Measurements from ENCODE around the gene EPB42.
"Not testable (repeated sequence)": the region's sequence is repeated elsewhere in the genome, so short reads cannot be mapped to it uniquely, and the experiment has no call there.

EPB42 gene

GRCh38 chr15:43177147-43177546, 43.7 kb downstream of the EPB42 start:
- H3K27ac Mint-ChIP-seq; H3K9me3 Mint-ChIP-seq; ATAC-seq (replicated peaks); H3K4me1 Mint-ChIP-seq (ENCODE audit: low read depth in 2 of 2); H3K4me3 Mint-ChIP-seq; DNase-seq; H3K27me3 Mint-ChIP-seq: not testable (repeated sequence)
- peaks cover 29% of the 10 kb centered on the region for H3K36me3 Mint-ChIP-seq (ENCODE audit: insufficient read depth)

DNA sequence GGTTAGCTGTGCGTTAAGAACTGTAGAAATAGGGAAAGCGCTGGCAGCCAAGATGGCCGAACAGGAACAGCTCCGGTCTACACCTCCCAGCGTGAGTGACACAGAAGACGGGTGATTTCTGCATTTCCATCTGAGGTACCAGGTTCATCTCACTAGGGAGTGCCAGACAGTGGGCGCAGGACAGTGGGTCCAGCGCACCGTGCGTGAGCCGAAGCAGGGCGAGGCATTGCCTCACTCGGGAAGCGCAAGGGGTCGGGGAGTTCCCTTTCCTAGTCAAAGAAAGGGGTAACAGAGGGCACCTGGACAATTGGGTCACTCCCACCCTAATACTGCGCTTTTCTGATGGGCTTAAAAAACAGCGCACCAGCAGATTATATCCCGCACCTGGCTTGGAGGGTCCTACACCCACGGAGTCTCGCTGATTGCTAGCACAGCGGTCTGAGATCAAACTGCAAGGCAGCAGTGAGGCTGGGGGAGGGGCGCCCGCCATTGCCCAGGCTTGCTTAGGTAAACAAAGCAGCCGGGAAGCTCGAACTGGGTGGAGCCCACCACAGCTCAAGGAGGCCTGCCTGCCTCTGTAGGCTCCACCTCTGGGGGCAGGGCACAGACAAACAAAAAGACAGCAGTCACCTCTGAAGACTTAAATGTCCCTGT, 45.0 kb downstream of the EPB42 start:
- peak overlapping the region in 1 of 2 donors; percentile 30 for H3K27ac Mint-ChIP-seq

DNA sequence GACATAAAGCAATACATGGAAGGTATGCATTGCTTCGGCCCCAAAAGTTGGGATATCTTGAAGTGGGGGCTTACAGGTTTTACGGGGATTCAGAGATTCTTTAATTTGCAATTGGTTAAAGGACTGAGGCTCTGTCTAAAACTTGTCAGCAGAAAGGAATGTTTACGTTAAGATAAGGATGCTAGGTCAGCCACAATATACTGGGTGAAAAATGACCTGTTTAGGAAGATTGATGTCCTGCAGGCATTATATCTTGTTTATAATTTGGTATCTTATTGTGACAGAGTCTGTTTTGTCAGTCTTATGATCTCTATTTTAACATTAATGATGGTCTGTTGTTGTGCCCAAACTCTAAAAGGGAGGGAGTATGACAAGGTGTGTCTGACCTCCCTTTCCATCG, 50.9 kb downstream of the EPB42 start:
- Mint-ChIP-seq H3K9me3 (no peaks in the 10 kb centered on the region), H3K27me3 (no peaks in the 10 kb centered on the region), H3K27ac (peak overlapping the region in 1 of 2 donors; percentile 12), H3K4me3 (no peak overlapping the region), H3K36me3 (ENCODE audit: insufficient read depth) (peaks cover 44% of the 10 kb centered on the region), H3K4me1 (ENCODE audit: low read depth in 2 of 2) (no peaks in the 10 kb centered on the region)
- ATAC-seq (replicated peaks) (no peak), DNase-seq (no peak)

More for the DNA sequence above, 45.0 kb downstream of the EPB42 start:
- not testable (repeated sequence) for DNase-seq; H3K27me3 Mint-ChIP-seq; H3K4me3 Mint-ChIP-seq; H3K4me1 Mint-ChIP-seq (ENCODE audit: low read depth in 2 of 2); ATAC-seq (replicated peaks); H3K9me3 Mint-ChIP-seq
- peaks cover 36% of the 10 kb centered on the region for H3K36me3 Mint-ChIP-seq (ENCODE audit: insufficient read depth)

GRCh38 chr15:43168192-43169107, 52.4 kb downstream of the EPB42 start:
- Mint-ChIP-seq H3K4me3 (no peak overlapping the region), H3K27me3 (no peaks in the 10 kb centered on the region), H3K4me1 (ENCODE audit: low read depth in 2 of 2) (no peaks in the 10 kb centered on the region), H3K27ac (no peak overlapping the region), H3K36me3 (ENCODE audit: insufficient read depth) (peaks cover 49% of the 10 kb centered on the region), H3K9me3 (no peaks in the 10 kb centered on the region)
- ATAC-seq (replicated peaks) (no peak), DNase-seq (no peak)

DNA sequence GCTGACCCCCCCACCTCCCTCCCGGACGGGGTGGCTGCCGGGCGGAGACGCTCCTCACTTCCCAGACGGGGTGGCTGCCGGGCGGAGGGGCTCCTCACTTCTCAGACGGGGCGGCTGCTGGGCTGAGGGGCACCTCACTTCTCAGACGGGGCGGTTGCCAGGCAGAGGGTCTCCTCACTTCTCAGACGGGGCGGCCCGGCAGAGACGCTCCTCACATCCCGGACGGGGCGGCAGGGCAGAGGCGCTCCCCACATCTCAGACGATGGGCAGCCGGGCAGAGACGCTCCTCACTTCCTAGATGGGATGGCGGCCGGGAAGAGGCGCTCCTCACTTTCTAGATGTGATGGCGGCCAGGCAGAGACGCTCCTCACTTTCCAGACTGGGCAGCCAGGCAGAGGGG, 53.6 kb downstream of the EPB42 start:
- not testable (repeated sequence) for H3K27me3 Mint-ChIP-seq; H3K4me3 Mint-ChIP-seq; H3K27ac Mint-ChIP-seq; H3K4me1 Mint-ChIP-seq (ENCODE audit: low read depth in 2 of 2); DNase-seq; H3K9me3 Mint-ChIP-seq; ATAC-seq (replicated peaks)
- peaks cover 52% of the 10 kb centered on the region for H3K36me3 Mint-ChIP-seq (ENCODE audit: insufficient read depth)

GRCh38 chr15:43165801-43166325, 55.0 kb downstream of the EPB42 start:
- ATAC-seq (replicated peaks) (no peak), DNase-seq (no peak)
- Mint-ChIP-seq H3K27me3 (no peaks in the 10 kb centered on the region), H3K27ac (peak overlapping the region in 1 of 2 donors; percentile 58), H3K4me3 (no peak overlapping the region), H3K36me3 (ENCODE audit: insufficient read depth) (peaks cover 54% of the 10 kb centered on the region), H3K4me1 (ENCODE audit: low read depth in 2 of 2) (no peaks in the 10 kb centered on the region), H3K9me3 (no peaks in the 10 kb centered on the region)

GRCh38 chr15:43153269-43153668, 67.5 kb downstream of the EPB42 start:
- peaks cover 61% of the 10 kb centered on the region for H3K36me3 Mint-ChIP-seq (ENCODE audit: insufficient read depth)
- no peaks in the 10 kb centered on the region for H3K27me3 Mint-ChIP-seq
- ATAC-seq (replicated peaks) (no peak), DNase-seq (no peak)
- no peaks in the 10 kb centered on the region for H3K9me3 Mint-ChIP-seq
- peaks cover 9 to 11% of the 10 kb centered on the region in 2 donors for H3K4me1 Mint-ChIP-seq (ENCODE audit: low read depth in 2 of 2)
- peak overlapping the region in 1 of 2 donors; percentile 68 for H3K27ac Mint-ChIP-seq
- no peak overlapping the region for H3K4me3 Mint-ChIP-seq

DNA sequence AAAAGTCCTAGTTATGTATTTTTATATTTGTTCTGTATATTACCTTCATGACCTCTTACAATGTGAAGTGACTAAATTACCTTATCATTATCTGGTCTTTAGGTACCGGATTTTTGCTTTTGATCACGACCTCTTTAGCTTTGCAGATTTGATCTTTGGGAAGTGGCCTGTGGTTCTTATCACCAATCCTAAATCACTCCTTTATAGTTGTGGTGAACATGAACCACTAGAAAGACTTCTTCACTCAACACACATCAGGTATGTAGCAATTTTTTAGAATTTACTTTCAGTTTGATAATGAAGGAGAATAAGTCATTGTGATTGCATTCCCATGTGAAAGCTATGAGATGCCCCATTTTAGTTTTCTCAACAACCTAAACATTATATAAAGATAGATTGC, 69.1 kb downstream of the EPB42 start:
- ATAC-seq (replicated peaks): peak; percentile 99
- H3K27ac Mint-ChIP-seq: peak overlapping the region in 1 of 2 donors; percentile 35
- peaks cover 5 to 11% of the 10 kb centered on the region in 2 donors for H3K4me1 Mint-ChIP-seq (ENCODE audit: low read depth in 2 of 2)
- H3K27me3 Mint-ChIP-seq: no peaks in the 10 kb centered on the region
- DNase-seq: peak in 1 of 3 experiments; percentile 12
- H3K9me3 Mint-ChIP-seq: no peaks in the 10 kb centered on the region
- H3K36me3 Mint-ChIP-seq (ENCODE audit: insufficient read depth): peaks cover 61% of the 10 kb centered on the region
- peak overlapping the region in 1 of 2 donors; percentile 20 for H3K4me3 Mint-ChIP-seq

GRCh38 chr15:43150191-43150929, 70.5 kb downstream of the EPB42 start:
- no peaks in the 10 kb centered on the region for H3K9me3 Mint-ChIP-seq
- no peaks in the 10 kb centered on the region for H3K27me3 Mint-ChIP-seq
- H3K4me3 Mint-ChIP-seq: no peak overlapping the region
- H3K4me1 Mint-ChIP-seq (ENCODE audit: low read depth in 2 of 2): peaks cover 8 to 11% of the 10 kb centered on the region in 2 donors
- H3K36me3 Mint-ChIP-seq (ENCODE audit: insufficient read depth): peaks cover 59% of the 10 kb centered on the region
- DNase-seq (no peak), ATAC-seq (replicated peaks) (no peak)
- H3K27ac Mint-ChIP-seq: no peak overlapping the region

Data from effector memory CD8-positive, alpha-beta T cell (primary cell).